HepG2 (cell line): ENCODE data around the gene FBLL1. TPM values are rescaled to one million over a fixed set of nuclear protein-coding genes. Genes with fewer than 3 reads are reported as not detected.

Experiments used
- ATRX ChIP-seq: sonication (generic); formaldehyde crosslinking; IDR thresholded peaks from 2 replicates; pipeline ENCODE4 v1.4.0; 2020; ENCODE audit warnings: missing genetic modification reagents, borderline replicate concordance
- GABPB1 ChIP-seq: IDR thresholded peaks from 2 replicates; pipeline ENCODE4 v1.6.1; 2016; ENCODE audit warnings: mild to moderate bottlenecking, missing genetic modification reagents, moderate library complexity, missing compliant biosample characterization
- MEF2D ChIP-seq: sonication (generic); formaldehyde crosslinking; IDR thresholded peaks from 2 replicates; pipeline ENCODE4 v1.5.1; 2020; ENCODE audit warnings: mild to moderate bottlenecking, missing genetic modification reagents
- MXI1 ChIP-seq: IDR thresholded peaks from 3 replicates; pipeline ENCODE4 v1.6.1; 2012; ENCODE audit warnings: low read depth, low read length, inconsistent platforms, borderline replicate concordance
- NR1H2 ChIP-seq: sonication (generic); formaldehyde crosslinking; IDR thresholded peaks from 2 replicates; pipeline ENCODE4 v1.8.1; 2022; ENCODE audit warnings: low read depth, missing genetic modification reagents, borderline replicate concordance
- SRSF1 ChIP-seq: fragments of 200-400 bp; formaldehyde crosslinking; optimal IDR thresholded peaks from 2 replicates; pipeline ENCODE3; 2017; ENCODE audit warnings: mild to moderate bottlenecking, low read depth, low read length, moderate library complexity
- TBL1XR1 ChIP-seq: fragments of 150-350 bp; IDR thresholded peaks from 2 replicates; pipeline ENCODE4 v1.6.1; 2014; ENCODE audit warnings: borderline replicate concordance, low read length; ENCODE audit not compliant: partially characterized antibody
- TCF7 ChIP-seq: sonication (generic); IDR thresholded peaks from 2 replicates; pipeline ENCODE4 v1.6.1; 2016; ENCODE audit warnings: antibody characterized with exemption, low read depth
- ZNF224 ChIP-seq: sonication (generic); formaldehyde crosslinking; IDR thresholded peaks from 2 replicates; pipeline ENCODE4 v1.5.0; 2020; ENCODE audit warnings: mild to moderate bottlenecking, missing genetic modification reagents
- ZNF234 ChIP-seq: sonication (generic); formaldehyde crosslinking; conservative IDR thresholded peaks from 2 replicates; pipeline ENCODE4 v1.5.1; 2020; ENCODE audit warnings: mild to moderate bottlenecking, missing genetic modification reagents
- ZNF773 ChIP-seq: sonication (generic); formaldehyde crosslinking; IDR thresholded peaks from 2 replicates; pipeline ENCODE4 v1.4.0; 2020; ENCODE audit warnings: missing genetic modification reagents, borderline replicate concordance
- ZNF776 ChIP-seq: sonication (generic); formaldehyde crosslinking; IDR thresholded peaks from 2 replicates; pipeline ENCODE4 v1.4.0; 2020; ENCODE audit warnings: mild to moderate bottlenecking, missing genetic modification reagents
- polyA plus RNA-seq, 8 experiments: library from polyadenylated mRNA; depleted of rRNA in 3 of 8; stranded (reverse) in 7 of 8; unstranded in 1 of 8; fragments of >200 nt; fragmentation: Illumina TruSeq in 4 of 8; extraction: Trizol in 4 of 8; gene quantifications; 2 replicates each; pipeline versions ENCODE4 v1.2.1 to v1.2.3, GENCODE V29; 2011 to 2016; ENCODE audit warnings: low read depth in 4 of 8, missing spikeins in 1 of 8, mixed read lengths in 1 of 8; ENCODE audit not compliant: insufficient read depth in 1 of 8
- total RNA-seq, 5 experiments: library from RNA; depleted of rRNA; stranded (reverse); fragments of >200 nt; fragmentation: Illumina TruSeq; extraction: Trizol; gene quantifications; 2 replicates each; pipeline ENCODE4 v1.2.3, GENCODE V29; 2016; ENCODE audit warnings: low read depth in 1 of 5
- TF ChIP-seq, protein P1 (sequence below): sonication (generic); formaldehyde crosslinking; IDR thresholded peaks from 2 replicates; pipeline ENCODE4 v1.4.0; 2020; ENCODE audit warnings: missing genetic modification reagents
- TF ChIP-seq, protein P2 (sequence below): sonication (generic); formaldehyde crosslinking; IDR thresholded peaks from 2 replicates; pipeline ENCODE4 v1.4.0; 2020; ENCODE audit warnings: missing genetic modification reagents
- TF ChIP-seq, protein P3 (sequence below): sonication (generic); formaldehyde crosslinking; IDR thresholded peaks from 2 replicates; pipeline ENCODE4 v1.4.0; 2020; ENCODE audit warnings: missing genetic modification reagents
- TF ChIP-seq, protein P4 (sequence below): sonication (generic); formaldehyde crosslinking; IDR thresholded peaks from 2 replicates; pipeline ENCODE4 v1.9.0; 2021; ENCODE audit warnings: missing genetic modification reagents, mild to moderate bottlenecking, borderline replicate concordance

Gene FBLL1
- total and polyA plus RNA-seq, 2 of the 13 experiments (the other 11 are each of a cell fraction or from before 2014, with no cell fraction given), result 0.17 to 0.18 TPM

DNA sequence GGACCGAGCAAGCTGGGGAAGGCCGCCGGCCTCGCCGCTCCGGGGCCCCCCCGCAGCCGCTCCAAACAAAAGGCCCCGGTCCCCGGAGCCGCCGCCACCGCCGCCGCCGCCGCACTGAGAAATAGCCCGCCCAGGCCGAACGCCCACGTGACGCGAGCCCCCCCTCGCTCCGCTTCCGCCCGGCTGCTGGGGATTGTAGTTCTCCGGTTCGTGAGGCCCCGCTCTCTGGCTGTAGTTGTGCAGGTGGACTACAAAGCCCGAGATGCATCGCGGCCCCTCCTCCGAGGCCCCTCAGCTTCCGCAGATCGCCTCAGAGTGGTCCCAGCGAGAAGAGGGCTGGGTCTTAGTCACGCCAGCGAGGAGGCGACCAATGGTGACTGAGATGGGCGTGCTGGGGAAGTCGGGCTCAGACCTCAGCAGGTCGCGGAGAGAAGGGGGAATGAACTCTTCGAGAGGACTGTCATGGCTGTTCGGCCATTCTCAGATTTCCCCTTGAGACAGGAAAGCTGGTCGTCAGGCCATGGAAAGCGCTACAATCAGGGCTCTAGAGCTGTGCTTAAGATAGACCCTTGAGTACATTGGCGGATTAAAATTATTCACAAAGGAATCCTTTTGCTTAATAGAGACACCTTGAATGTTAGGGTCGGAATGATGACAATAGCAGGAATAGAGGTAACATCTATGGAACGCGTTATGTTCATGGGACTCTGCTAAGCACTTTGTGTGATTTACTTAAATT, 50.6 kb downstream of the FBLL1 start (continued):
- TF ChIP-seq SRSF1, result peak; percentile 29
- no peak for TF ChIP-seq ZNF773 (CRISPR knock-in tag)
- TF ChIP-seq, protein P1, sequence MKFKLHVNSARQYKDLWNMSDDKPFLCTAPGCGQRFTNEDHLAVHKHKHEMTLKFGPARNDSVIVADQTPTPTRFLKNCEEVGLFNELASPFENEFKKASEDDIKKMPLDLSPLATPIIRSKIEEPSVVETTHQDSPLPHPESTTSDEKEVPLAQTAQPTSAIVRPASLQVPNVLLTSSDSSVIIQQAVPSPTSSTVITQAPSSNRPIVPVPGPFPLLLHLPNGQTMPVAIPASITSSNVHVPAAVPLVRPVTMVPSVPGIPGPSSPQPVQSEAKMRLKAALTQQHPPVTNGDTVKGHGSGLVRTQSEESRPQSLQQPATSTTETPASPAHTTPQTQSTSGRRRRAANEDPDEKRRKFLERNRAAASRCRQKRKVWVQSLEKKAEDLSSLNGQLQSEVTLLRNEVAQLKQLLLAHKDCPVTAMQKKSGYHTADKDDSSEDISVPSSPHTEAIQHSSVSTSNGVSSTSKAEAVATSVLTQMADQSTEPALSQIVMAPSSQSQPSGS (CRISPR knock-in tag), result no peak
- no peak for TF ChIP-seq NR1H2 (CRISPR knock-in tag)
- TF ChIP-seq, protein P2, sequence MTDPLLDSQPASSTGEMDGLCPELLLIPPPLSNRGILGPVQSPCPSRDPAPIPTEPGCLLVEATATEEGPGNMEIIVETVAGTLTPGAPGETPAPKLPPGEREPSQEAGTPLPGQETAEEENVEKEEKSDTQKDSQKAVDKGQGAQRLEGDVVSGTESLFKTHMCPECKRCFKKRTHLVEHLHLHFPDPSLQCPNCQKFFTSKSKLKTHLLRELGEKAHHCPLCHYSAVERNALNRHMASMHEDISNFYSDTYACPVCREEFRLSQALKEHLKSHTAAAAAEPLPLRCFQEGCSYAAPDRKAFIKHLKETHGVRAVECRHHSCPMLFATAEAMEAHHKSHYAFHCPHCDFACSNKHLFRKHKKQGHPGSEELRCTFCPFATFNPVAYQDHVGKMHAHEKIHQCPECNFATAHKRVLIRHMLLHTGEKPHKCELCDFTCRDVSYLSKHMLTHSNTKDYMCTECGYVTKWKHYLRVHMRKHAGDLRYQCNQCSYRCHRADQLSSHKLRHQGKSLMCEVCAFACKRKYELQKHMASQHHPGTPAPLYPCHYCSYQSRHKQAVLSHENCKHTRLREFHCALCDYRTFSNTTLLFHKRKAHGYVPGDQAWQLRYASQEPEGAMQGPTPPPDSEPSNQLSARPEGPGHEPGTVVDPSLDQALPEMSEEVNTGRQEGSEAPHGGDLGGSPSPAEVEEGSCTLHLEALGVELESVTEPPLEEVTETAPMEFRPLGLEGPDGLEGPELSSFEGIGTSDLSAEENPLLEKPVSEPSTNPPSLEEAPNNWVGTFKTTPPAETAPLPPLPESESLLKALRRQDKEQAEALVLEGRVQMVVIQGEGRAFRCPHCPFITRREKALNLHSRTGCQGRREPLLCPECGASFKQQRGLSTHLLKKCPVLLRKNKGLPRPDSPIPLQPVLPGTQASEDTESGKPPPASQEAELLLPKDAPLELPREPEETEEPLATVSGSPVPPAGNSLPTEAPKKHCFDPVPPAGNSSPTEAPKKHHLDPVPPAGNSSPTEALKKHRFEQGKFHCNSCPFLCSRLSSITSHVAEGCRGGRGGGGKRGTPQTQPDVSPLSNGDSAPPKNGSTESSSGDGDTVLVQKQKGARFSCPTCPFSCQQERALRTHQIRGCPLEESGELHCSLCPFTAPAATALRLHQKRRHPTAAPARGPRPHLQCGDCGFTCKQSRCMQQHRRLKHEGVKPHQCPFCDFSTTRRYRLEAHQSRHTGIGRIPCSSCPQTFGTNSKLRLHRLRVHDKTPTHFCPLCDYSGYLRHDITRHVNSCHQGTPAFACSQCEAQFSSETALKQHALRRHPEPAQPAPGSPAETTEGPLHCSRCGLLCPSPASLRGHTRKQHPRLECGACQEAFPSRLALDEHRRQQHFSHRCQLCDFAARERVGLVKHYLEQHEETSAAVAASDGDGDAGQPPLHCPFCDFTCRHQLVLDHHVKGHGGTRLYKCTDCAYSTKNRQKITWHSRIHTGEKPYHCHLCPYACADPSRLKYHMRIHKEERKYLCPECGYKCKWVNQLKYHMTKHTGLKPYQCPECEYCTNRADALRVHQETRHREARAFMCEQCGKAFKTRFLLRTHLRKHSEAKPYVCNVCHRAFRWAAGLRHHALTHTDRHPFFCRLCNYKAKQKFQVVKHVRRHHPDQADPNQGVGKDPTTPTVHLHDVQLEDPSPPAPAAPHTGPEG, result peak; percentile 5; the same call in 1 of the 2 replicates
- no peak for TF ChIP-seq ATRX (CRISPR knock-in tag)
- TF ChIP-seq TBL1XR1, result no peak
- peak; percentile 97 for TF ChIP-seq GABPB1 (CRISPR knock-in tag)
- peak; percentile 73; the same call in 1 of the 2 replicates for TF ChIP-seq MEF2D
- TF ChIP-seq, protein P3, sequence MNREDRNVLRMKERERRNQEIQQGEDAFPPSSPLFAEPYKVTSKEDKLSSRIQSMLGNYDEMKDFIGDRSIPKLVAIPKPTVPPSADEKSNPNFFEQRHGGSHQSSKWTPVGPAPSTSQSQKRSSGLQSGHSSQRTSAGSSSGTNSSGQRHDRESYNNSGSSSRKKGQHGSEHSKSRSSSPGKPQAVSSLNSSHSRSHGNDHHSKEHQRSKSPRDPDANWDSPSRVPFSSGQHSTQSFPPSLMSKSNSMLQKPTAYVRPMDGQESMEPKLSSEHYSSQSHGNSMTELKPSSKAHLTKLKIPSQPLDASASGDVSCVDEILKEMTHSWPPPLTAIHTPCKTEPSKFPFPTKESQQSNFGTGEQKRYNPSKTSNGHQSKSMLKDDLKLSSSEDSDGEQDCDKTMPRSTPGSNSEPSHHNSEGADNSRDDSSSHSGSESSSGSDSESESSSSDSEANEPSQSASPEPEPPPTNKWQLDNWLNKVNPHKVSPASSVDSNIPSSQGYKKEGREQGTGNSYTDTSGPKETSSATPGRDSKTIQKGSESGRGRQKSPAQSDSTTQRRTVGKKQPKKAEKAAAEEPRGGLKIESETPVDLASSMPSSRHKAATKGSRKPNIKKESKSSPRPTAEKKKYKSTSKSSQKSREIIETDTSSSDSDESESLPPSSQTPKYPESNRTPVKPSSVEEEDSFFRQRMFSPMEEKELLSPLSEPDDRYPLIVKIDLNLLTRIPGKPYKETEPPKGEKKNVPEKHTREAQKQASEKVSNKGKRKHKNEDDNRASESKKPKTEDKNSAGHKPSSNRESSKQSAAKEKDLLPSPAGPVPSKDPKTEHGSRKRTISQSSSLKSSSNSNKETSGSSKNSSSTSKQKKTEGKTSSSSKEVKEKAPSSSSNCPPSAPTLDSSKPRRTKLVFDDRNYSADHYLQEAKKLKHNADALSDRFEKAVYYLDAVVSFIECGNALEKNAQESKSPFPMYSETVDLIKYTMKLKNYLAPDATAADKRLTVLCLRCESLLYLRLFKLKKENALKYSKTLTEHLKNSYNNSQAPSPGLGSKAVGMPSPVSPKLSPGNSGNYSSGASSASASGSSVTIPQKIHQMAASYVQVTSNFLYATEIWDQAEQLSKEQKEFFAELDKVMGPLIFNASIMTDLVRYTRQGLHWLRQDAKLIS (CRISPR knock-in tag), result no peak
- TF ChIP-seq ZNF776 (CRISPR knock-in tag), result no peak
- TF ChIP-seq, protein P4, sequence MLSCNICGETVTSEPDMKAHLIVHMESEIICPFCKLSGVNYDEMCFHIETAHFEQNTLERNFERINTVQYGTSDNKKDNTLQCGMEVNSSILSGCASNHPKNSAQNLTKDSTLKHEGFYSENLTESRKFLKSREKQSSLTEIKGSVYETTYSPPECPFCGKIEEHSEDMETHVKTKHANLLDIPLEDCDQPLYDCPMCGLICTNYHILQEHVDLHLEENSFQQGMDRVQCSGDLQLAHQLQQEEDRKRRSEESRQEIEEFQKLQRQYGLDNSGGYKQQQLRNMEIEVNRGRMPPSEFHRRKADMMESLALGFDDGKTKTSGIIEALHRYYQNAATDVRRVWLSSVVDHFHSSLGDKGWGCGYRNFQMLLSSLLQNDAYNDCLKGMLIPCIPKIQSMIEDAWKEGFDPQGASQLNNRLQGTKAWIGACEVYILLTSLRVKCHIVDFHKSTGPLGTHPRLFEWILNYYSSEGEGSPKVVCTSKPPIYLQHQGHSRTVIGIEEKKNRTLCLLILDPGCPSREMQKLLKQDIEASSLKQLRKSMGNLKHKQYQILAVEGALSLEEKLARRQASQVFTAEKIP, result no peak
- no peak for TF ChIP-seq ZNF224 (CRISPR knock-in tag)
- no peak; the same call in 2 of the 3 replicates for TF ChIP-seq MXI1
- no peak for TF ChIP-seq ZNF234
- no peak for TF ChIP-seq TCF7
